ENCODE measurements around the gene GLCE.
A peak's percentile ranks its signal among the peaks of the same experiment; 100 is the strongest.
"Not testable (repeated sequence)": the region's sequence is repeated elsewhere in the genome, so short reads cannot be mapped to it uniquely, and the experiment has no call there.

GLCE gene

DNA sequence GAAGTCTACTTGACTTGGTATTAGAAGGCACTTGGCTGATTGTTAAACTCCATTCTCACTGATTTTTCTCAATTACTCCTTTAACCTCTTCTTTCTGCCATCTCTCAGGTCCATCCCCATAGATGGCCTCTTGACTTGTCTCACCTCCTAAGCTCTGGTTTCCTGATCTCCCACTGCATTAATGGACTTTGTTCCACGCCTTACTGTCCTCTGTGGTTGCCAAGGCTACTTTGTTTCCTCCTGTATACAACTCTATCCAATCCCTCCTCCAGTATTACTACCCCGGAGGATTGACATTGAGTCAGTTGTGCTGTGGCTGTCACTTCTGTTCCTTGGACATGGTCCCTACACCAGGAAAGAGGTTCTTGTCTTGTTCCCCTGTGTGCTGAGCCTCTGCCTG is 10.6 kb upstream of the GLCE start:
- H3K4me3 ChIP-seq (replicated peaks in 1 of 2; ENCODE audit: low read depth in 2 of 2, low read length in 2 of 2) = no peak overlapping the region
- TF ChIP-seq, protein P1, sequence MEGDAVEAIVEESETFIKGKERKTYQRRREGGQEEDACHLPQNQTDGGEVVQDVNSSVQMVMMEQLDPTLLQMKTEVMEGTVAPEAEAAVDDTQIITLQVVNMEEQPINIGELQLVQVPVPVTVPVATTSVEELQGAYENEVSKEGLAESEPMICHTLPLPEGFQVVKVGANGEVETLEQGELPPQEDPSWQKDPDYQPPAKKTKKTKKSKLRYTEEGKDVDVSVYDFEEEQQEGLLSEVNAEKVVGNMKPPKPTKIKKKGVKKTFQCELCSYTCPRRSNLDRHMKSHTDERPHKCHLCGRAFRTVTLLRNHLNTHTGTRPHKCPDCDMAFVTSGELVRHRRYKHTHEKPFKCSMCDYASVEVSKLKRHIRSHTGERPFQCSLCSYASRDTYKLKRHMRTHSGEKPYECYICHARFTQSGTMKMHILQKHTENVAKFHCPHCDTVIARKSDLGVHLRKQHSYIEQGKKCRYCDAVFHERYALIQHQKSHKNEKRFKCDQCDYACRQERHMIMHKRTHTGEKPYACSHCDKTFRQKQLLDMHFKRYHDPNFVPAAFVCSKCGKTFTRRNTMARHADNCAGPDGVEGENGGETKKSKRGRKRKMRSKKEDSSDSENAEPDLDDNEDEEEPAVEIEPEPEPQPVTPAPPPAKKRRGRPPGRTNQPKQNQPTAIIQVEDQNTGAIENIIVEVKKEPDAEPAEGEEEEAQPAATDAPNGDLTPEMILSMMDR (IDR thresholded peaks at IDR 0.05; ENCODE audit: low read depth, low read length) = no peak
- DNase-seq (ENCODE audit: low read depth in 2 of 2) = no peak

DNA sequence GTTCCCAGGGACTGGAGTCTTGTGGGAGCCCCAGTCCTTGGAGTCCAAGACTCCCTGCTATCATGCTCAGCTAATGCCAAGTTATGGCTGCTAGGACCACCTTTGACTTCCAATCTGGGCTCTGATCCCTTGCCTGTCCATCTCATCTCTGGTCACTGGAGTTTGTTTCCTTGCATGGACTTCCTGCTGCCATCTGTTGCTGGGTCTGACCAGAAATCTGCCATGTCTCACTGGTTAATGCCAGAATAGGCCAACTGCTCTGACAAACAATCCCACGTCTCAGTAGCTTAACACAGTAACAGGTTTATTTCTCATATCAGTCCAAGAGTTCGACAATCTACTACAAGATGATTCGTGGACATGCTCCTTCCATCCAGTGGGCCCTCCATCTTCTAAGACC is 10.1 kb upstream of the GLCE start:
- no peak overlapping the region for H3K4me3 ChIP-seq (replicated peaks in 1 of 2; ENCODE audit: low read depth in 2 of 2, low read length in 2 of 2)
- TF ChIP-seq, protein P1 (IDR thresholded peaks at IDR 0.05; ENCODE audit: low read depth, low read length) = no peak
- no peak for DNase-seq (ENCODE audit: low read depth in 2 of 2)

- TF ChIP-seq, protein P1 (IDR thresholded peaks at IDR 0.05; ENCODE audit: low read depth, low read length) = no peak
- no peak for DNase-seq (ENCODE audit: low read depth in 2 of 2)
Measured at GRCh38 chr15:69150841-69151240, 9.6 kb upstream of the GLCE start.

DNA sequence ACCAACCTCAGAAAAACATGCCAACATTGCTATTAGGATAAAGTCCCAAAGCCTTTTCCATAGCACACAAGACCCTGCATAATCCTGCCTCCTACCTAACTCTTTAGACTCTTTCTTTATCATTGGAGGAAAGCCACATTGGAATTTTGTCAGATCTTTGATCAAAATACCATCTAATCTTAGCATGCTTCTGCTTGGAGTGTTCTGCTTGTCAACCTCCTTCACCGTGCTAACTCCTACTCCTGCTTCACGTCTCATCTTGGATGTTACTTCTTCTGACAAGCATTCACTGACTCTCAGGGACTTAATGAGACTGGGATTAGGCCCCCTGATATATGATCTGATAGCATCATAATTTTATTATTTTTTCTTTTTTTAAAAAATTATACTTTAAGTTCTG is 7.4 kb upstream of the GLCE start:
- no peak for DNase-seq (ENCODE audit: low read depth in 2 of 2)
- no peak overlapping the region for H3K4me3 ChIP-seq (replicated peaks in 1 of 2; ENCODE audit: low read depth in 2 of 2, low read length in 2 of 2)
- TF ChIP-seq, protein P1 (IDR thresholded peaks at IDR 0.05; ENCODE audit: low read depth, low read length) = no peak

More at GRCh38 chr15:69150841-69151240, 9.6 kb upstream of the GLCE start:
- H3K4me3 ChIP-seq (replicated peaks in 1 of 2; ENCODE audit: low read depth in 2 of 2, low read length in 2 of 2) = no peak overlapping the region

- H3K4me3 ChIP-seq (replicated peaks in 1 of 2; ENCODE audit: low read depth in 2 of 2, low read length in 2 of 2); DNase-seq (ENCODE audit: low read depth in 2 of 2): not testable (repeated sequence)
Measured at GRCh38 chr15:69153587-69153986, 6.8 kb upstream of the GLCE start.

DNA sequence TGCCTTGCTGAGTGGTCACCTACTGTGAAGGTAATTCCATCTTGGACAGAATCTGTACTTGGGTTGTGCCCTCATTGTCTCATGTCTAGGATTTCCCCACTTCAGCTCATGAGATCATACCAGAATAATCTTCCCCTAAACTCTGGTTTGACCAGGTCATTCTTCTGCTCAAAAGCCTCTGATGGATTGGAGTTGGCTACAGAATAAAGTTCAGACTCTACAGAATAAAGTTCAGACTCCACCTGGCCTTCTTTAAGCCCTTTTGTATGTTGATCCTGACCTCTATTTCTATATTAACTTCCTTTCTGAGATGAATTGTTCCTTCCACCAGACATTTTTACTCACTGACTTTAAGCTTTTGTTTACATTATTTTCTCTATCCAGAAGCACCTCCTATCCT is 6.4 kb upstream of the GLCE start:
- H3K4me3 ChIP-seq (replicated peaks in 1 of 2; ENCODE audit: low read depth in 2 of 2, low read length in 2 of 2) = no peak overlapping the region
- DNase-seq (ENCODE audit: low read depth in 2 of 2) = peak in 1 of 2 donors; percentile 16
- TF ChIP-seq, protein P1 (IDR thresholded peaks at IDR 0.05; ENCODE audit: low read depth, low read length) = no peak

GRCh38 chr15:69154684-69155083 is 5.8 kb upstream of the GLCE start:
- no peak overlapping the region for H3K4me3 ChIP-seq (replicated peaks in 1 of 2; ENCODE audit: low read depth in 2 of 2, low read length in 2 of 2)
- TF ChIP-seq, protein P1 (IDR thresholded peaks at IDR 0.05; ENCODE audit: low read depth, low read length) = no peak
- peak; percentile 83 to 85 for DNase-seq (ENCODE audit: low read depth in 2 of 2)
